GM13976 (cell line): Measurements from ENCODE around the gene TTC34.
"Not testable (repeated sequence)": the region's sequence is repeated elsewhere in the genome, so short reads cannot be mapped to it uniquely, and the experiment has no call there.

Experiments used
- DNase-seq: peaks from one replicate; pipeline ENCODE4 v3.0.0; 2012; ENCODE audit warnings: low spot score
- in situ Hi-C: fragments of 300-500 bp; cut with MboI; formaldehyde crosslinking; loops from one replicate; pipeline ENCODE4 v1.12.0; 2022; ENCODE audit warnings: low sequenced_read_pairs, mixed read lengths, inconsistent platforms; ENCODE audit not compliant: unreplicated experiment

Gene TTC34

DNA sequence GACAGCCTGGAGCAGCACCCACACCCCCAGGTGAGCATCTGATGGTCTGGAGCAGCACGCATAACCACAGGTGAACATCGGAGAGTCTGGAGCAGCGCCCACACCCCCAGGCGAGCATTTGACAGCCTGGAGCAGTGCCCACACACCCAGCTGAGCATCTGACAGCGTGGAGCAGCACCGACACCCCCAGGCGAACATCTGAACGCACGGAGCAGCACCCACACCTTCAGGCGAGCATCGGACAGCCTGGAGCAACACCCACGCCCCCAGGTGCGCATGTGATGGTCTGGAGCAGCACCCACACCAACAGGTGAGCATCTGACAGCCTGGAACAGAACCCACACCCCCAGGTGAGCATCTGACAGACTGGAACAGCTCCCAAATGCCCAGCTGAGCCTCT lies 49.6 kb downstream of the TTC34 start:
- in situ Hi-C loops: not testable (repeated sequence)

GRCh38 chr1:2750766-2751730 lies 50.4 kb downstream of the TTC34 start:
- in situ Hi-C loops: not testable (repeated sequence)

More for the DNA sequence above, 49.6 kb downstream of the TTC34 start:
- DNase-seq: not testable (repeated sequence)

GRCh38 chr1:2750041-2750680 lies 51.3 kb downstream of the TTC34 start:
- DNase-seq, in situ Hi-C loops: not testable (repeated sequence)

More at GRCh38 chr1:2750766-2751730, 50.4 kb downstream of the TTC34 start:
- DNase-seq: not testable (repeated sequence)

DNA sequence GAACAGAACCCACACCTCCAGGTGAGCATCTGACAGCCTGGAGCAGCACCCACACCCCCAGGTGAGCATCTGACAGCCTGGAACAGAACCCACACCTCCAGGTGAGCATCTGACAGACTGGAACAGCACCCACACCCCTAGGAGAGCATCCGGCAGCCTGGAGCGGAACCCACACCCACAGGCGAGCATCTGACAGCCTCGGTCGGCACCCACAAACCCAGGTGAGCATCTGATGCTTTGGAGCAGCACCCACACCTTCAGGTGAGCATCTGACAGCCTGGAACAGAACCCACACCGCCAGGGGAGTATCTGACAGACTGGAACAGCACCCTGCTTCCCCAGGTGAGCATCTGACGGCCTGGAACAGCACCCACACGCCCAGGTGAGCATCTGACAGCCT lies 52.9 kb downstream of the TTC34 start:
- in situ Hi-C loops, DNase-seq: not testable (repeated sequence)

- DNase-seq, in situ Hi-C loops: not testable (repeated sequence)
These were observed 106.7 kb downstream of the TTC34 start for GRCh38 chr1:2694796-2695195.

DNA sequence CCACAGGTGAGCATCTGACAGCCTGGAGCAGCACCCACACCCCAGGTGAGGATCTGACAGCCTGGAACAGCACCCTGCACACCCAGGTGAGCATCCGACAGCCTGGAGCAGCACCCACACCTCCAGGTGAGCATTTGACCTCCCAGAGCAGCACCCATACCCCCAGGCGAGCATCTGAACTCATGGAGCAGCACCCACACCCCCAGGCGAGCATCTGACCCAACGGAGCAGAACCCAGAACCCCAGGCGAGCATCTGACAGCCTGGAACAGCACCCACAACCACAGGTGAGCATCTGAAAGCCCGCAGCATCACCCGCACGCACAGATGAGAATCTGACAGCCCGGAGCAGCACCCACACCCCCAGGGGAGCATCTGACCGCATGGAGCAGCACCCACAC lies 111.3 kb downstream of the TTC34 start:
- in situ Hi-C loops, DNase-seq: not testable (repeated sequence)

DNA sequence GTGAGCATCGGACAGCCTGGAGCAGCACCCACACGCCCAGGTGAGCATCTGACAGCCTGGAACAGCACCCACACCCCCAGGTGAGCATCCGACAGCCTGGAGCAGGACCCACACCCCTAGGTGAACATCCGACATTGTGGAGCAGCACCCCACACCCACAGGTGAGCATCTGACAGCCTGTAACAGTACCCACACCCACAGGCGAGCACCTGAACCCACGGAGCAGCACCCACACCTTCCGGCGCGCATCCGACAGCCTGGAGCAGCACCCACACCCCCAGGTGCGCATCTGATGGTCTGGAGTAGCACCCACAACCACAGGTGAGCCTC lies 113.2 kb downstream of the TTC34 start:
- in situ Hi-C loops, DNase-seq: not testable (repeated sequence)

GRCh38 chr1:2687638-2688335 lies 113.7 kb downstream of the TTC34 start:
- DNase-seq, in situ Hi-C loops: not testable (repeated sequence)

DNA sequence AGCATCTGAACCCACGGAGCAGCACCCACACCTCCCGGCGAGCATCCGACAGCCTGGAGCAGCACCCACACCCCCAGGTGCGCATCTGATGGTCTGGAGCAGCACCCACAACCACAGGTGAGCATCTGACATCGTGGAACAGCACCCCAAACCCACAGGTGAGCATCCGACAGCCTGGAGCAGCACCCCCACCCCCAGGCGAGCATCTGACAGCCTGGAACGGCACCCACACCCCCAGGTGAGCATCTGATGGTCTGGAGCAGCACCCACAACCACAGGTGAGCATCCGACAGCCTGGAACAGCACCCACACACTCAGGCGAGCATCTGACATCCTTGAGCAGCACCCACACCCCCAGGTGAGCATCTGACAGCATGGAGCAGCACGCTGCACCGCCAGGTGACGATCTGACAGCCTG lies 114.3 kb downstream of the TTC34 start:
- DNase-seq, in situ Hi-C loops: not testable (repeated sequence)

DNA sequence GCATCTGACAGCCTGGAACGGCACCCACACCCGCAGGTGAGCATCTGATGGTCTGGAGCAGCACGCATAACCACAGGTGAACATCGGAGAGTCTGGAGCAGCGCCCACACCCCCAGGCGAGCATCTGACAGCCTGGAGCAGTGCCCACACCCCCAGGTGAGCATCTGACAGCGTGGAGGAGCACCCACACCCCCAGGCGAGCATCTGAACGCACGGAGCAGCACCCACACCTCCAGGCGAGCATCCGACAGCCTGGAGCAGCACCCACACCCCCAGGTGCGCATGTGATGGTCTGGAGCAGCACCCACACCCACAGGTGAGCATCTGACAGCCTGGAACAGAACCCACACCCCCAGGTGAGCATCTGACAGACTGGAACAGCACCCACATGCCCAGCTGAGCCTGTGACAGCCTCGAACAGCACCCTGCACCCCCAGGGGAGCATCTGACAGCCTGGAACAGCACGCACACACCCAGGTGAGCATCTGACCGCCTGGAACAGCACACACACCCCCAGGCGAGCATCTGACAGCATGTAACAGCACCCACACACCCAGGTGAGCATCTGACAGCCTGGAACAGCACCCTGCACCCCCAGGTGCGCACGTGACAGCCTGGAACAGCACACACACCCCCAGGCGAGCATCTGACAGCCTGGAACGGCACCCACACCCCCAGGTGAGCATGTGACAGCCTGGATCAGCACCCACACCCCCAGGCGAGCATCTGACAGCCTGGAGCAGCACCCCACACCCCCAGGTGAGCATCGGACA lies 115.2 kb downstream of the TTC34 start:
- in situ Hi-C loops, DNase-seq: not testable (repeated sequence)

- in situ Hi-C loops, DNase-seq: not testable (repeated sequence)
These were observed 115.8 kb downstream of the TTC34 start for GRCh38 chr1:2685671-2686070.

DNA sequence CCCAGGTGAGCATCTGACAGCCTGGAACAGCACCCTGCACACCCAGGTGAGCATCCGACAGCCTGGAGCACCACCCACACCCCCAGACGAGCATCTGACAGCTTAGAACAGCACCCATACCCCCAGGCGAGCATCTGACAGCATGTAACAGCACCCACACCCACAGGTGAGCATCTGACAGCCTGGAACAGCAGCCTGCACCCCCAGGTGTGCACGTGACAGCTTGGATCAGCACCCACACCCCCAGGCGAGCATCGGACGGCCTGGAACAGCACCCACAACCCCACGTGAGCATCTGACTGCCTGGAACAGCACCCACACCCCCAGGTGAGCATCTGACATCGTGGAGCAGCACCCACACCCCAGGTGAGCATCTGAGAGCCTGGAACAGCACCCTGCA lies 116.6 kb downstream of the TTC34 start:
- in situ Hi-C loops, DNase-seq: not testable (repeated sequence)

DNA sequence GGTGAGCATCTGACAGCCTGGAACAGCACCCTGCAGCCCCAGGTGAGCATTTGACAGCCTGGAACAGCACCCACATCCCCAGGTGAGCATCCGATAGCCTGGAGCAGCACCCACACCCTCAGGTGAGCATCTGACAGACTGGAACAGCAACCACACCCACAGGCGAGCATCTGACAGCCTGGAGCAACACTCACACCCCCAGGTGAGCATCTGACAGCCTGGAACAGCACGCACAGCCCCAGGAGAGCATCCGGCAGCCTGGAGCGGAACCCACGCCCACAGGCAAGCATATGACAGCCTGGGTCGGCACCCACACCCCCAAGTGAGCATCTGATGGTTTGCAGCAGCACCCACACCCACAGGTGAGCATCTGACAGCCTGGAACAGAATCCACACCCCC lies 117.5 kb downstream of the TTC34 start:
- DNase-seq, in situ Hi-C loops: not testable (repeated sequence)

GRCh38 chr1:2683321-2683741 lies 118.2 kb downstream of the TTC34 start:
- DNase-seq, in situ Hi-C loops: not testable (repeated sequence)

DNA sequence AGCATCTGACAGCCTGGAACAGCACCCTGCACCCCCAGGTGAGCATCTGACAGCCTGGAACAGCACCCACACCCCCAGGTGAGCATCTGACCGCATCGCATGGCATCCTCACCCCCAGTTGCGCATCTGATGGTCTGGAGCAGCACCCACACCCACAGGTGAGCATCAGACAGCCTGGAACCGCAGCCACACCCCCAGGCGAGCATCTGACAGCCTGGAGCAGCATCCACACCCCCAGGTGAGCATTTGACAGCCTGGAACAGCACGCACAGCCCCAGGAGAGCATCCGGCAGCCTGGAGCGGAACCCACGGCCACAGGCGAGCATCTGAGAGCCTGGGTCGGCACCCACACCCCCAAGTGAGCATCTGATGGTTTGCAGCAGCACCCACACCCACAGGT lies 118.6 kb downstream of the TTC34 start:
- DNase-seq, in situ Hi-C loops: not testable (repeated sequence)

GRCh38 chr1:2676726-2677125 lies 124.8 kb downstream of the TTC34 start:
- in situ Hi-C loops: not testable (repeated sequence)

DNA sequence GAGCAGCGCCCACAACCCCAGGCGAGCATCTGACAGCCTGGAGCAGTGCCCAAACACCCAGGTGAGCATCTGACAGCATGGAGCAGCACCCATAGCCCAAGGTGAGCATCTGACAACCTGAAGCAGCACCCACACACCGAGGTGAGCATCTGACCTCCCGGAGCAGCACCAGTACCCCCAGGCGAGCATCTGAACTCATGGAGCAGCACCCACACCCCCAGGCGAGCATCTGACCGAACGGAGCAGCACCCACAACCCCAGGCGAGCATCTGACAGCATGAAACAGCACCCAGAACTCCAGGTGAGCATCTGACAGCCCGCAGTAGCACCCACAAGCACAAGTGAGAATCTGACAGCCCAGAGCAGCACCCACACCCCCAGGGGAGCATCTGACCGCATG lies 129.8 kb downstream of the TTC34 start:
- in situ Hi-C loops, DNase-seq: not testable (repeated sequence)

More at GRCh38 chr1:2676726-2677125, 124.8 kb downstream of the TTC34 start:
- DNase-seq: not testable (repeated sequence)

- in situ Hi-C loops, DNase-seq: not testable (repeated sequence)
These were observed 141.7 kb downstream of the TTC34 start for GRCh38 chr1:2659806-2660205.
